Activated CD4-positive, alpha-beta T cell treated with anti-CD3 and anti-CD28 coated beads, Interleukin-2, amount 50 U/mL, for 4 hours (primary cell): ENCODE results near the gene CEP128.

ENCODE experiments used
- DNase-seq, 2 experiments: peaks; one replicate each; pipeline ENCODE4 v3.0.0-alpha.2; 2020

CEP128 gene

DNA sequence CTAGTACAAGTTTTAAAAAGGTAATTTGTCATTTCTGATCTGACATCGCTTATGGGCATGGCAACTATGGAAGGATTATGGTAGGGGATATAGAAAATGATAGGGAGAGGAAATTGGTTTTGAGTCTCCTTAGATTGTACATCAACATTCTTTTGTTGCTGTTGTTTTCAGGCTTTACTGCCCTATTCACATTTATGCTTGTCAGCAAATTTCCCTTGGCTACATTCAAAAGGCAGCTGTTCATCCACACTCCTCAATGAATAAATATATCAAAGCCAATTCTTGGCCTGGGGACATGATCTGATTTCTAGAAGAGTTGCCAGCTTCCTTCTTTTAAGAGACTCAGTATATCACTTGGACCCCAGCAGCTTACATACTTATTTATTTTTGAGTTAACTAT is 283.4 kb downstream of the CEP128 start:
- DNase-seq, result no peak

DNA sequence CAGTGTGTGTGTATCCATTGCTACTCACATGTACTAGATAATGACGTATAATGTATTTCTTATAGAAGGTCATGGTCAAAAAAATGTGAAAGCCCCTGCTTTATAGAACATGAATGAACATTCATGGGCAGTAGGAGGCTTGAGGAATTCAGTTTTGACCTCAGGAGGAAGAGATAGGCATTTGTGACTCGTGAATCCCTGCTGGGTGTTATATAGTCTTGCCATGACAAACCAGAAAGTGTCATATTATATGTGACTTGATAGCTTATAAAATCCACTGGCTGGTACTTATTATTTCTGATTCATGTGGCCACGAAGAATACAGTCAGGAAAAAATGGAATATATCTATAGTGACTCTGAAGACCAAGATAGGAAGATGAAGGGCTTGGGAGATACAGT is 287.6 kb downstream of the CEP128 start:
- no peak for DNase-seq

DNA sequence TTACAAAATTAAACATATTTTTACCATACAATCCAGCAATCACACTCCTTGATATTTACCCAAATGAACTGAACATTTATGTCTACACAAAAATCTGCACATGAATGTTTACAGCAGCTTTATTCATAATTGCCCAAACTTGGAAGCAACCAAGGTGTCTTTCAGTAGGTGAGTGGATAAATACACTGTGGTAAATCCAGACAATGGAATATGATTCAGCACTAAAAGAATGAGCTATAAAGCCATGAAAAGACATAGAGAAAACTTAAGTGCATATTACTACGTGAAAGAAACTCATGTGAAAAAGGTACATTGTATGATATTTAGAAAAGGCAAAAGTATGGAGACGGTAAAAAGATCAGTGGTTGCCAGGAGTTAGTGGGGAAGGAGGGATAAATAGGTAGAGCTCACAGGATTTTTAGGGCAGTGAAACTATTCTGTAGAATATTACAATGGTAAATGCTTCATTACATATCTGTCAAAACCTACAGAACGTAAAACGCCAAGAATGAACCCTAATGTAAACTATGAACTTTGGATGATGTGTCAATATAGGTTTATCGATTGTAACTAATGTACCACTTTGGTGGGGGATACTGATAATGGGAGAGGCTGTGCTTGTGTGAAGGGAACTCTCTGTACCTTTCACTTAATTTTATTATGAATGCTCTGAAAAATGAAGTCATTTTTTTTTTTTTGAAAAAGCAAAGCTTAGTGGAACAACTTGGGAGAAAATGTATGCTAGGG is 295.7 kb downstream of the CEP128 start:
- no peak for DNase-seq

DNA sequence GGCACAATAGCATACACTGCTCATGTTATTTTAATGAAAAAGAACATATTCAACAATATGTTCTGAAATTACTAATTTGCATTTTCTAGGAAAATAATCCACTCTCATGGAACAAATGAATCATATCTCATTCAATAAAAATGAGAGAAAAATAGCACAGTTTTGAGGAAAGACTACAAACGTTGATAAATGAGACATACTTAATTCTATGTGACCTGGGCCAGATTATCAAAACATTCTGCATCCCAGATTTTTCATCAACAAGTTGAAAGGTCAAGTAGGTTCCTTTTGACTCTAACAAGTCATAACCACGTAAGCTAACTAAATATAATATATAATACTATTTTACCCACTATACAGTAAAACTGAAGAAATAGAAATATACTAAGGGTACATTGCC is 296.7 kb downstream of the CEP128 start:
- no peak for DNase-seq

DNA sequence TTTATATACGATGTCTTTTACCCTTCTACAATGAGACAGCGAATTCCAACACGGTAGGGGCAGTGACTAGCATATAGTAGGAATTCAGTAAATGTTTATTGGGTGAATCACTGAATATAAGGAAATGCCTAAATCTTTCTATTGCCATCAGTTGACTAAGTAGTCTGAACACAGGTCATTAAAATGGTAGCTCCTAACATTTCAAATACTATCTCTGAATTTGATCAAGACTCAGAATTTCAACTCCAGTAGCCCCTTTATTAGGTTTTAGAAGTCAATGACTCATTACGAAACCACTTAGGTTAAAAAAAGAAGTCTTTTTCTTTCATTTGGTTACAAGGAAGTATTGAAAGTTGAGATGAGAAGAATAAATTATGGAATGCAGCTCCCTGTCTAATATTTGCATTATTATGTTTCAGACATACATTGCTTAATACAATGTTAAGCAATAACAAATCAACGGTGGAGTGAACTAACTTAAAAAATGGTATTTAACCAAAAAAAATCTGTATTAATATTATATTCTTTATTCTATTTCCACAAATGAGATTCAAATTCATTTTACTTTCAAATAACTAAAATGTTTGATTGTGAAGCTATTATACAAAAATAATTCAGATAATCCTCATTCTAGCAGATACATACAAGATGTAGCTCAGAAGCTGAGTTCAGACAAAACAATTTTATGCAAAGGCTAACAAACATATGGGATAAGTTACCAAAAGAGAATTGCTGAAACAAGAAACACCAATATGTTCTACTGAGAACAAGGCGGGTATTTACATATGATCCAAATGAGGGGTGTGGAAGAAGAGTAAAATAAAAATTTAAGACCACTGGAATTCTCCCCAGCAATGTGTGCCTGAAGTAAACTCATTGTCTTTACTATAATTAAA is 302.7 kb downstream of the CEP128 start:
- DNase-seq, result no peak

DNA sequence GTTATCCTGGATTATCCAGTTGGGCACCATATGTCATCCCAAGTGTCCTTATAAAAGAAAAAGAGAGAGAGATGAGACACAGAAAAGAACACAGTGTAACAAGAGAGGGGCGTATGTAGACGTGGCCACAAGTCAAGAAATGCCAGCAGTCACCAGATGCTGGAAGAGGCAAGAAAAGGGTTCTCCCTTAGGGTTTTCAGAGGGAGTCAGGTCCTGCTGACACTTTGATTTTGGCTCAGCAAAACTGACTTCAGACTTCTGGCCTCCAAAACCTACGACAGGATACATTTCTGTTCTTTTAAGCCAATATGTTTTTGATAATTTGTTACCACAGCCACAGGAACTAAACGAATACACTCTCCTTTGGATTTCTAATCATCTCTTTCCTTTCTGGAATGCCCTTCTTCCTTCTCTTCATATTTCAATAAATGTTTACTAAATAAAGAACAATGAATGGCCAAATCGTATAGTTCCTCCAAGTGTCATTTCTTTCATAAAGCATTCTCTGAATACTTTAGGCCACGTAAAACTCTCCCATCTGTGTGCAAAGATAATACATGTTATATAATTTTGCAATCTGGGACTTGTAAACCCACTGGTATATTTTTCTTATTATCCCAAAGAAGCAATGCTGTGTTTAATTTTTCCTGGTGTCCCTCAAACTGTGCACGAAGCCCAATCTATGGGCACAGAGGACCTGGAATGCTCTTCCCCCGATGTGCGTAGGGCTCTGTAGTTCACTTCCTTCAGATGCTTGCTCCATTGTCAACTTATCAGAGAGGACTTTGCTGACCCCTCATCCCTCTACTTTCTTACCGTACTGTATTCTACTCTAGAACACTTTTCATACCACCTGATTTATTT is 303.6 kb downstream of the CEP128 start:
- DNase-seq, result no peak

DNA sequence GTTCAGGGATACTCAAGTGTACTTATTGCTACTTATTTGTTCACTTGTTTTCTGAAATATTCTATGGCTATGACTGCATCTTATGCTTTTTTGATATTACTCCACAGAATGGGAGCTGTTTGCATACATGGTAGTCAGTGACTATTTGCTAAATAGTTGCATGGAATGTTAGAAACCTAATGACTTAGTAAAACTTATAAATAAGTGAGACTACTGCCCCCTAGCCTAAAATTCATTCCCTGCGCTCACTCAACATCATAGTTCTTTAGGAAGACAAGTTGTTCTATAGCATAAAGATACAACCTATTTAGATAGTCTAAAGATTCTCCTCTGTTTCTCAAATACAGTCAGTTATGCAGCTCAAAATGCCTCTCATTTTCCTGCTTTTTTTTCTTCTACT is 305.5 kb downstream of the CEP128 start:
- DNase-seq, result no peak

DNA sequence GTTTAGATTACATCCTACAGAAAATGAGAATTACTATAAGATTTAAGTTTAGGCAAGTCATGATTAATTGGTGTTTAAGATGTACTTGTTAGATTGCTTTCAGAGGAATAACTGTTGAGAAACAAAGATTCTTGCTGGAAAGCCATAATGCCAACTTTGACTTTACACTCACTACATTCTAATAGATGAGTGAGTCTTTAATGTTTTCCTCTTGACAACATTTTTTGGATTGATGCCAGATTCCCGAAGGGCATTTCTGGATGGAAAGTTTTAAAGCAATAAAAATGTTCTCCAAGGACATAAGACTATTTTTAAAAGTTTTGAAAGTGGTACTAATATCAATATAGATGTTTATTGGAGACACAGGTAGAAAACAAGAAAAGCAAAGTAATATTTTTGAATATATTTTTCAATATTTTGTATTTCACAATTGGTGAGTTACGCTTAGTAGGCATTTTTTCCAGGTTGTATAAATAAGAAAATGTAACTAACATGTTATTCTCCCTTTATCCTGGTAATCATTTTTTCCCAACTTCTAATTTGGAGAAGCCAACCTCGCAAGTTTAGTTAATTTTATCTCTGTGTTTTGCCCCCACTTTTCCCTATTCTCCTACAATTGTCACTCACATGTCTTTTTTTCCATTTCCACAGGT is 307.3 kb downstream of the CEP128 start:
- no peak for DNase-seq

DNA sequence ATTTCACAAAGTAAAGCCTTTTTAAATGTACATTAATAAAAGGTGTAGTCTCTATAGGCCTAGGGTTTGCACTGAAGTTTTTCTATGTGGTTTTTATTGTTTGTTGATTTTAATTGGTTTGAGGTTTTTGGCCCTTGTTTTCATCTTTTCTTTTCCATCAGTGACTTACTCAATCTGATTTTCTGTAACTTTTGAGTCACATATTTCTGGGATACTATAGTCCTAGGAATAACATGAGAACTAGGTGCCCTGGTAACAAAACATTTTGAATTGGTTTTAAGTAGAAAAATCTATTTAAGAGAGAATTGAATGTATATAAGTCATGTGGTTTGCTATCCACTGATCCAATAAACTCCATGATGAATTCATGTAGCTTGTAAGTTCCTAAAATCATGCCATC is 311.9 kb downstream of the CEP128 start:
- DNase-seq, result no peak

DNA sequence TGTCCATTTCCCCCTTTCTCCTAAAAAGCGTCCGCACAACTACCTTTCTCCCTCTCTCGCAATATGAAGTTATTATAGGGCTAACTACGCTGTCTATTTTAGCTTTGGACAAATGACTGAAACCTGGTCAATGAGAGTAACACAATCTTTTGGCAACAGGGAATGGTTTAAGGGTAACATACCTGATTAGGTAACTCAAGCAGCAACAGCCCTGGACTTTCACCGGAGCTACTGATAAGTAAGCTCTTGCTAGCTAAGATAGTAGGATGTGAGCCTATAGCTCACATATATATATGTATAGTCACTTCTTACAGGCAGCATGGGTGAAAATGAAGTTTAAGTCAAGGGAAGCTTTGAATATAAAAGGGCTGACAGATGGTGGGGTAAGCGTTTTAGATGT is 313.0 kb downstream of the CEP128 start:
- no peak for DNase-seq

DNA sequence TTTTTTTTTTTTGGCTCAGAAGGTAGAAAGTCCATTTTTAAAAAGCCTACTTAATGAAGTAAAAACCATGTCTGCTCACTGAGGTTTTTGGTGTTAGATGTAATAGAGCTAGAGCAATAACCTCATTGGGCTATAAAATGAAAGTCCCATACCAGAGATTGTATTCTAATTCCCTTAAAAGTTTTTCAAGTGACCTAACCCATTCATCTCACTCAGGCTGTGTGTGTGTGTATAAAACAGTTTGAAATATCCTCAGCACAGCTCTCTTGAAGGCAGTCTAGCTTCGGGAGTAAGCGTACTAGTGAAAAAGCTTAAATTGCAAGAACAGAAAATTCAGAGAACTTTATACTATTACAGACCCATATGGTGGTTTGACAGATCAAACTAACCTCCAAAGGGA is 313.8 kb downstream of the CEP128 start:
- no peak for DNase-seq

DNA sequence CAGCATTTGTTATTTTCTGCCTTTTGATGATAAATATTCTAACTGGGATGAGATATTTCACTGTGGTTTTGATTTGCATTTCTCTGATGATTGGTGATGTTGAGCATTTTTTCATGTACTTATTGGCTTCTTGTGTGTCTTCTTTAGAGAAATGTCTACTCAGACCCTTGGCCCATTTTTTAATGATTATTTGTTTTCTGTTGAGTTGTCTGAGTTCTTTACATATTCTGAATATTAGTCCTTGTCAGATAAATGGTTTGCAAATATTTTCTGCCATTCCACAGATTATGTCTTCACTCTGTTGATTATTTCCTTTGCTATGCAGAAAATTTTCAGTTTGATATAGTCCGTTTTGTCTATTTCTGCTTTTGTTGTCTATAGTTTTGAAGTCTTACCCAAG is 317.0 kb downstream of the CEP128 start:
- DNase-seq, result no peak

DNA sequence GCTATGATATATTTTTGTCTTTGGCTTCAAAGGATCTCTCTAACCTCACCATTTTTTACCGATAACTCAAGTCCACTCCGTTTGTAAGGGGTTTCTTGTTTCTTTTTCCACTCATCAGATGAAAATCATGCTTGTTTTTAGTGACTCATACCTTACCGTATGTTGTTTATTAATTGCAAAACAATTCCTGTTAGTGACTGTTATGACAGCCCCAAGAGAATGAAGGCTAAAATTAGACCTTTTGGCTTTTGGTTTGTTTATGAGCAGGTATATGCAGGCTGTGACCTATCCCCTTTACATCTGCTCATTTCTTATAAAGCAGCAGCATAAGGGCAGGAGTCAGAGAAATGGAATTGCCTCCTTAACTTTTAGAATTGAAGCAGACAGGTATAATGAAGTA is 319.8 kb downstream of the CEP128 start:
- DNase-seq, result no peak

DNA sequence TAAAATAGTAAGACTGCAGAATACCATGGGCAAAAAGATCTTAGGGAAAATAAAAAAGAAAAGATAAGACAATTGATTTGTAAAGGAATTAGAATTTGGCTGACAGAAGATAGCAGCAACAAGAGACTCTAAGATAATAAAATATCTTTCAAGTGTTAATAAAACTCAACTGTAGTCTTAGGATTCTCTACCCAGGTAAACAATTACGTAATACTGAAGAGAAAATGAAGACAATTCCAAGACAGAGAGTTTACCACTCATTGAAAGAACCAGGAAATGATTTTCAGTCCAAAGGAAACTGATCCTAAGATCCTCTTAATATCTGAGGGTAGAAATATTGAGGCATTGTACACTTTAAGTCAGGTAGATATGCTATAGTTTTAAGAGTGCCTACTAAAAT is 321.1 kb downstream of the CEP128 start:
- no peak for DNase-seq

DNA sequence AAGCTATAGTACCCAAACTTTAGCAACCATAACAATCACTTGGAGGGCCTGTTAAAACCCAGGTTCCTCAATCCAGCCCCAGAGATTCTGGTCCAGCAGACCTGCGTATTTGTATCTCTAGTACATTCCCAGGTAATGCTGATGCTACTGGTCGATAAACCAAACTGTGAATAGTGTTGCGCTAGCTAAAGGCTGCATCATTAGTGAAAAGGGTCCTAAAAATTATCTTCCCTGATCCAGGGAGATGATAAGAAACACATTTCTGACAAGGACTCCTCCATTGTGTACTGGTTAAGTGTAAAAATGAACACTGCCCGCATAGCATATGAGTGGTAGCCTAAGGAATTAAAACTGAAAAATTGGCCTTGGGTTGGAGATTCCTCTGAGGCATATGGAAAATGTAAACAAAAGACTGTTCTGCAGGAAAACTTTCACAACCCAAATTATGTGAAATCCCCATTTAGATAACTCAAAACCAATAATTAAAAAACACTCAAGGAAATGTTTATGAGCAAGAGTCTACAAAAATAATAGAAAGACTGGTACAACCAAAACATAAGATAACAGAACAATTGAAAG is 322.7 kb downstream of the CEP128 start:
- no peak for DNase-seq

DNA sequence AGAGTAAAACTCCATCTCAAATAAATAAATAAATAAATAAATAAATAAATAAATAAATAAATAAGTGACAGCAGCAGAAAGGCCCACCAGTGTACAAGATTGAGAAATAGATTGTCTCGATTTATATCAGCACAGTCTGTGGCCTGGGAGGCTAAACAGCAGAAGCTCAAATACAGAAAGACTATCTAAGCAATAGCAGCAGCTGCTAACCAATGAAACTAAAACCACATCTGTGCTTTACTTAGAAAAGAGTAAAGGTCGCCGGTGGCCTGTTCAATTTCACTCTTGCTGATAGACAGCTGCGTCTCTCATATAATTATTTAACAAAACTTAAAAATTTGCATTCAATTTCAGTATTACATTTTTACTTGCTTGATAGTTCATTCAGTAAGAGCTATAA is 325.7 kb downstream of the CEP128 start:
- no peak for DNase-seq

DNA sequence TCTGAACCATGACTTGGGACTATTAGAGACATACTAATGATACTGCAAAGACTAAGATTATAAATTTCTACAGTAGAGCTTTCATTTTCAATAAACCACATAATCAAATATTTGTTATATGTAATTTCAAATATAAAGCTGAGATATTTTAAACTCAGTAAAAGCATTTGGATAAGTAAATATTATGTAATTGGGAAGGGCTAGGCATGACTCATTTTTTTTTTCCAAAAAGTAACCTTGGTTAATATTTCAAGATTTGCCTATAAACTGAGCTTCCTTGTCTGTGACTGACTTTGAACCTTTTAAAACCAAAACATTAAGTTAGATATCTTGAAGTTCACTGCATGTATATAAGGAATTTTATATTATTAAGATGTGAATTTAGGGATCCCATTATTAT is 332.5 kb downstream of the CEP128 start:
- DNase-seq, result no peak

DNA sequence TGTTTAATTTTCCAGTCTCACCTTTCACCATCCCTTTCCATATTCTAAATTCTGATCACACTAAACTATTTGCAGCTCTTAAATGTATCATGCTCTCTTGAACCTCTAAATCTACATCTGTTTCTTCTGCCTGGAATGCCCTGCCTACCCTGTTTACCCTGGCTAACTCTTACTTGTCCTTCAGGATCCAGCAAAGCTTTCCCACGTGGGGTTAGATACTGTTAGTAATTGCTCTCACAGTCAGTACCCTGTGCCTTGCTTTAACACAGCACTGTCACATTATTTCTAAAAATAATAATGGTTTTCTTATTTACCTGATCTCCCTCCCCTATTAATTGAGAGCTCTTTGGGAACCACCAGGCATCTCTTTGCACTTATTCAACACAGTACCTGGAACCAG is 333.0 kb downstream of the CEP128 start:
- DNase-seq, result no peak

DNA sequence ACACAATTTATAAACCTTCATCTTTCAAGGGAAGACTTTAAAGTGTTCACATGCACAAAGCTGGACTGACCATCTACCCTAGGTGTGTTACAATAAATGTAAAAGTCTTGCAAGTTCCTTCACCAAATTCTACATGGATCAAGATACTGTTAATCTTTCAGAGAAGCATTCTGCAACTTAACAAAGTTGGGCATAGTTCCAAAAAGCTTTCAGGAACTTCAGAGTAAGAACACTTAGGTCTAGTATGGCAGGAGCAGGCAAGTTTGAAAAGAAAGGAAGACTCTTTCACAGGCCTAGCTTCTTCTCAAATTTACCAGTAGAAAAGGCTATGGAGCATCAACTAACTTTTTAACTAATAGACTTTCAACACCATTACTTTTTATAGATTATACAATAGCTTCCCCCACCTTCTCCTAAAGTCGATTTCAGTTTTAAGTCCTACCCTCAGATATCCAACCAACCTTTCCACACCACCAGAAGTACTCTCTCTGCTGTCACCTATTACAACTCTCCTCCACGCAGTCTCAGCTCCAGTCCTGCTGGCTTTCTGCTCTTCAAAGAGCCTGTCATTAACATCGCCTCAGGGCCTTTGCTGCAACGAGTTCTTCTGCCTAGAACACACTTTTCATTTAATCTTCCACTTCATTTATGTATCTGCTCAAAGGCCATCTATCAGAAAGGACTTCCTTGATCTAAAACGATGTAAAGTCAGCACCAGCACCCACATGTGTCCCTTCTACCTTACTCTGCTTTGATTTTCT is 333.9 kb downstream of the CEP128 start:
- DNase-seq, result no peak

DNA sequence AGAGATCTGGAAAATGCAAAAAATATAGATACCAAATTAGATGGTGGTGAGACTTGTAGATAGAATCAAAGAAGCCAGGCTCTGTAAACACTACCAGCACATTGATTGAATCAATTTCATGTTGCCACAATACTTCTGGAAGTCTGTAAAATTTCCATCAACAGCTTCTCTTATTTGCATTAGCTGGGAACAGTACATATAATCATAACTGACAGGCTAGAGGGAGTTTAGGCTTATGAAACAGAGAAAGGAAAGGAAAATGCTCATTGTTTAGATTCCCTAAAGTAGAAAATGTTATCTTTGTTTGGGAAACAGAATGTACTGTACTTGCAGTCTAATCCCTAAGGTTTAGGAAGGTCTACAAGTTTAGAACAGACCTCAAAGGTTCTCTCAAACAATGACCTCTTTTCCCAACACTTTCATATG is 335.2 kb downstream of the CEP128 start:
- DNase-seq, result no peak

DNA sequence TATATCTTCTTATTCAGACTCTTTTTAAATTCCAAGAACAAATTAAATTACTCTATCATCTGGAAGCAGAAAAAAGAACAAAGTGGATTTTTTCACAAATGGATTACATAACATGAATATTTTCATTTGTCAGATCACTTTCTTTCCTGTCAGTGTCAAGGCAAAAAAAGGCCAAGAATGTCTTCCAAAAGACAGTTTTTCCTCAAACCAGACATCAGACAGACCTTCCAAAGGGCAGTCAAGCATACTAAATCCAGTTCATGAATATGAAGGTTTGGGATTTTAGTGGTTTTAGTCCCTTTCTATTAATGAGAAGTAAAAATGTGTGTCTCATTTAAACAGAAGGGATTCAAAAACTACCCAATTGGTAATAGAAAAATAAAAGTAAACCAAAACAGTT is 336.0 kb downstream of the CEP128 start:
- no peak for DNase-seq

DNA sequence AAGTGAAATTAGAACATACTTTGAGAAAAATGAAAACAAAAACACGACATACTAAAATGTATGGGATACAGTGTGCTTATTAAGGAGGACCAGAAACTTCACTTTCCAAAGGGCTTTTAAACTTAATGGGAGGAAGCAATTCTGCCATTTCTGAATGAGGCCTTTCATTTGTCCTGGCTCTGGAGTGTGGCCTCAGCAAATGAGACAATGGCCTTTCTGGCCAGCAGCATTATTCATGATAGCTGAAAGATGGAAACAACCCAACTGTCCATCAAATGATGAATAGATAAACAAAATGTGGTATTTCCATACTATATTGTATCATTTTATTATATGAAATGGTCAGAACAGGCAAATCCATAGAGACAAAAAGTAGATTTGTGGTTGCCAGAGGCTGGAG is 338.6 kb downstream of the CEP128 start:
- DNase-seq, result no peak
